Stimulated activated naive CD8-positive, alpha-beta T cell treated with anti-CD3 and anti-CD28 coated beads, Interleukin-15, amount 100 ng/mL, for 72 hours (primary cell): ENCODE data around the gene ANO1.
"Not testable (repeated sequence)": the region's sequence is repeated elsewhere in the genome, so short reads cannot be mapped to it uniquely, and the experiment has no call there.

Experiments
- ATAC-seq: fragments of 150-1000 bp; cut with Tn5 transposase; 2 replicates; pipeline ENCODE4 v1.10.0; 2021; ENCODE audit warnings: mild to moderate bottlenecking, moderate library complexity
- DNase-seq, 2 donors: peaks; one replicate each; pipeline ENCODE4 v3.0.0; 2021 to 2022
- H3K27ac Mint-ChIP-seq, 2 donors: one replicate each; pipeline ENCODE4 v1.8.0; 2022; ENCODE audit warnings: mild to moderate bottlenecking in 2 of 2, mixed read lengths in 2 of 2, moderate library complexity in 2 of 2
- H3K27me3 Mint-ChIP-seq: one replicate; pipeline ENCODE4 v1.8.0; 2022; ENCODE audit warnings: mixed read lengths
- H3K4me1 Mint-ChIP-seq: one replicate; pipeline ENCODE4 v1.8.0; 2022; ENCODE audit warnings: mild to moderate bottlenecking, mixed read lengths
- H3K4me3 Mint-ChIP-seq, 2 donors: one replicate each; pipeline ENCODE4 v1.8.0; 2022; ENCODE audit warnings: mild to moderate bottlenecking in 2 of 2, mixed read lengths in 2 of 2, moderate library complexity in 1 of 2
- H3K9me3 Mint-ChIP-seq, 2 donors: one replicate each; pipeline ENCODE4 v1.8.0; 2022; ENCODE audit warnings: mixed read lengths in 2 of 2

The ANO1 gene

DNA sequence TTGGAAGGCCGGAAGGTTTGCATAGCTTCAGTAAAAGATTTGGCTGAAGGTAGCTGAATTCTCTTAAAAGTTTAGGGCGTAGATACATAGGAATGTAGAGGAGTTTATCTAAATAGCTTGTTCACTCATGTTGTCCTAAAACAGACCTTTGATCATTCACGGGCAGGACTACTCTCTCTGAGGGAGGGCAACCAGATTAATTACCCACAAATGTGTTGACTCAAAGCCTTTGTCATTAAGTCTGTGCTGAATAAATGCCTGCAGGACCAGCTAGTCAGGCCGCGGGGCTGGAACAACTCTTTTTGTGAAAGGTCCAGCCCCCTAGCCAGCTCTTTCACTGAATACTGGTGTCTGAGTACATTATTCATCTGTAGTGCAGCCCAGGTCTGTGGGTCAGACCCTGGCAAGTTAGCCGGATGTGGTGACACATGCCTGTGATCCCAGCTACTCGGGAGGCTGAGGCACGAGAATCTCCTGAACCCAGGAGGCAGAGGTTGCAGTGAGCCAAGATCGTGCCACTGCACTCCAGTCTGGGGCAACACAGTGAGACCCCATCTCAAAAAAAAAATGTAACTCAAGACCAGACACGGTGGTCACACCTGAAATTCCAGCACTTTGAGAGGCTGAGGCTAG is 122.2 kb downstream of the ANO1 start:
- DNase-seq (no peak), ATAC-seq (no peak)
- no peaks in the 10 kb centered on the region for H3K9me3 Mint-ChIP-seq
- no peaks in the 10 kb centered on the region for H3K27me3 Mint-ChIP-seq
- H3K27ac Mint-ChIP-seq: no peak overlapping the region
- no peak overlapping the region for H3K4me3 Mint-ChIP-seq
- peaks cover 22% of the 10 kb centered on the region for H3K4me1 Mint-ChIP-seq

DNA sequence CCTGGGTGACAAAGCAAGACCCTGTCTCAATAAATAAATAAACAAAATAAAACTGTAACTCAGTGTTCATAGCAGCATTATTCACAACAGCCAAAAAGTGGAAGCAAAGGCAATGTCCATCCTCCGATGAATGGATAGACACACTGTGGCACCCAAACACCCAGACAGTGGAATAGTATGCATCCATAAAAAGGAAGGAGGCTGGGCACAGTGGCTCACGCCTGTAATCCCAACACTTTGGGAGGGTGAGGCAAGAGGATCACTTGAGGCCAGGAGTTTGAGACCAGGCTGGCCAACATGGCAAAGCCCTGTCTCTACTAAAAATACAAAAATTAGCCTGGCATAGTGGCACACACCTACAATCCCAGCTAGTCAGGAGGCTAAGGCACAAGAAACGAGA is 122.9 kb downstream of the ANO1 start:
- peaks cover 29% of the 10 kb centered on the region for H3K4me1 Mint-ChIP-seq
- H3K9me3 Mint-ChIP-seq, DNase-seq, H3K27me3 Mint-ChIP-seq, ATAC-seq, H3K4me3 Mint-ChIP-seq, H3K27ac Mint-ChIP-seq: not testable (repeated sequence)

DNA sequence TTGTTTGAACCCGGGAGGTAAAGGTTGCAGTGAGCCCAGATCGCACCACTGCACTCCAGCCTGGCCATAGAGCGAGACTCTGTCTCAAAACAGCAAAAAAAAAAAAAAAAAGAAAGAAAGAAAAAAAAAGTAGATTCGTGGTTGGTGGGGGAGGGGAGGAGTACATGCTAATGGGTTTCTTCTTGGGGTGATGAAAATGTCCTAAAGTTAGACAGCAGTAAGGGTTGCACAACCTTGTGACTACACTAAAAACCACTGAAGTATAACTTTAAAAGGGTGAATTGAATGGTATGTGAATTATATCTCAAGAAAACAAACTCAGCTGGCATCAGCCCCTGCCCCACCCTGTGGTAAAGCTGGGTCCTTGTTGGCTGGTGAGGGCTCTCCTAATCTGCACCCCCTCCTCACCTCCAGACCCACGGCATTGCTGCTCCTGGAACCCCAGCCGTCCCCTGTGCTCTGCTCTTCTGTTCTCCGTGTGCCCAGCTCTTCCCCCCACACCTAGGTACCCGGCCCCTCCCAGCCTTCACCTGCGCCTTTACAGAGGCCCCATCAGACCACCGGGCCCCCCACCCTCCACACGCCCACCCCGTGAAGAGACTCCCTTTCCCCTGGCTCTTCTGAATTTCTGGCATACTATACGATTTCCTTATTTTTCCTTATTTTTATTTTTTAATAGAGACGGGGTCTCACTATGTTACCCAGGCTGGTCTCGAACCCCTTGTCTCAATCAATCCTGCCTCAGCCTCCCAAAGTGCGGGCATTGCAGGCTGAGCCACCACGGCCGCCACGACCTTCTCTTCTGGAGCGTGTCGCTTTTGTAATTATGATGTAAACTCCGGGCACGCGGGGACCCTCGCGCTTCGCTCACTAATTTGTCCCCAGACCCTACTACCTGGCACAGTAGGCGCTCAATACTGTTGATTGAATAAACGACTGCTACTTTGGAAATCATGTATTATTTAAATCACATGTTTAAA is 124.1 kb downstream of the ANO1 start:
- no peaks in the 10 kb centered on the region for H3K9me3 Mint-ChIP-seq
- peak overlapping the region; percentile 97 to 98 for H3K4me3 Mint-ChIP-seq
- H3K27me3 Mint-ChIP-seq: no peaks in the 10 kb centered on the region
- H3K27ac Mint-ChIP-seq: peak overlapping the region; percentile 92 to 97
- no peak for DNase-seq
- H3K4me1 Mint-ChIP-seq: peaks cover 41% of the 10 kb centered on the region
- no peak for ATAC-seq

GRCh38 chr11:70202920-70203750 is 125.0 kb downstream of the ANO1 start, which contains the start of gene FADD:
Gene FADD, plus strand, starts transcription at chr11:70203296. Its CDS starts 164 bp downstream, at chr11:70203460.
- H3K4me1 Mint-ChIP-seq: peaks cover 49% of the 10 kb centered on the region
- peak; percentile 88 to 90 for DNase-seq

DNA sequence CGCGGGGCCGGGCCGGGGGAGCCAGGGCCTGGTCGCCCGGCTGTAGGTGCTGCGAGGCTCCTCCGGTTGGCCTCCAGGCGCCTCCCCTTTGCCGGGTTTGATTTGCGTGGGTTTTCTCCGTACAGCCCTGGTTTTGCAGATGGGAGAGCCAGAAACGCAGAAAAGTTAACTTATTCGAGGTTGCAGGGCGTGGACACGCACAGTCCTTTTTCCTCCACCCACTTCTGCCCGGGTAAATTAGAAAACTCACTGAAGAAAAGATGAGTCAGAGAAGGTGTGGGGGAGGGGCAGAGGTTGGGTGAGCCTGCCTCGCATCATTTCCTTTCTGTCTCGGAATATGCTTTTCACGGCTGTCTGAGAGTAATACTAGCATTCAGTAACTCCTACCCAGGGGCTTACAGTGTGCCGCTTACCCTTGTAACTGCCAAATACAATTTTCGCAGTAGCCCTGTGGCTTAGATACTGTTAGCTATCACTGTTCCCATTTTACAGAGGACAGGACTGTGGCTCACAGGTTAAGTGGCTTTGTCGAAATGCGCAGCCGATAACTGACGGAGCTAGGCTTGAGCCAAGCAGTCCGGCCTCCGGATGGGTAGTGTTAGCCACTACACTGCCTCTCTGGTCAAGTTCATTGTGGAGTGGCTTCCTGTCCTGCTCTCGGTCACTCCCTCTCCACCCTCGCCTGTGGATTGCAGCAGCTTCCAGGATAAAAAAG is 125.8 kb downstream of the ANO1 start:
- Mint-ChIP-seq H3K4me1 (peaks cover 55% of the 10 kb centered on the region), H3K27me3 (no peaks in the 10 kb centered on the region), H3K27ac (peak overlapping the region; percentile 97 to 99), H3K9me3 (no peaks in the 10 kb centered on the region), H3K4me3 (peak overlapping the region; percentile 97 to 98)
- peak; percentile 79 for ATAC-seq
- DNase-seq: peak; percentile 79 to 86

More at GRCh38 chr11:70202920-70203750, 125.0 kb downstream of the ANO1 start, which contains the start of gene FADD:
- H3K9me3 Mint-ChIP-seq: no peaks in the 10 kb centered on the region
- ATAC-seq: peak; percentile 78
- H3K27me3 Mint-ChIP-seq: no peaks in the 10 kb centered on the region
- peak within 1 kb of the TSS; percentile 97 to 99 for H3K27ac Mint-ChIP-seq
- H3K4me3 Mint-ChIP-seq: peak within 1 kb of the TSS; percentile 97 to 98

DNA sequence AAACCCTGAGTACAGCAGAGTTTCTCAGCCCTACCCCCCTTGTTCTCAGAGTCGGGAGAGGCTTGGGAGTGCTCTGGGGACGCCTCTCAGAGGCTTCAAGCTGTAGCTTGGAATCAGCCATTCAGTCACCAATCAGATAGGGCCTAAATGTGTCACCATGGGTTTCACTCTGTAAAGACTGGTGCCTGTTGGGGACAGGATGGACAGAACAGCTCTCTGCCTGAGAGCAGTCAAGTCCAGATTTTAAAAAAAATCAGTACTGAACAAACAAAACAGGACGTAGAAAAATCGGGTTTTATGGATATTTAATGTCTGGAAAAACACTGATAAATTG is 126.3 kb downstream of the ANO1 start:
- peaks cover 61% of the 10 kb centered on the region for H3K4me1 Mint-ChIP-seq
- no peaks in the 10 kb centered on the region for H3K27me3 Mint-ChIP-seq
- ATAC-seq: peak; percentile 42
- H3K9me3 Mint-ChIP-seq: no peaks in the 10 kb centered on the region
- H3K4me3 Mint-ChIP-seq: peak overlapping the region; percentile 97 to 98
- H3K27ac Mint-ChIP-seq: peak overlapping the region; percentile 97 to 99
- DNase-seq: peak in 1 of 2 donors; percentile 19

DNA sequence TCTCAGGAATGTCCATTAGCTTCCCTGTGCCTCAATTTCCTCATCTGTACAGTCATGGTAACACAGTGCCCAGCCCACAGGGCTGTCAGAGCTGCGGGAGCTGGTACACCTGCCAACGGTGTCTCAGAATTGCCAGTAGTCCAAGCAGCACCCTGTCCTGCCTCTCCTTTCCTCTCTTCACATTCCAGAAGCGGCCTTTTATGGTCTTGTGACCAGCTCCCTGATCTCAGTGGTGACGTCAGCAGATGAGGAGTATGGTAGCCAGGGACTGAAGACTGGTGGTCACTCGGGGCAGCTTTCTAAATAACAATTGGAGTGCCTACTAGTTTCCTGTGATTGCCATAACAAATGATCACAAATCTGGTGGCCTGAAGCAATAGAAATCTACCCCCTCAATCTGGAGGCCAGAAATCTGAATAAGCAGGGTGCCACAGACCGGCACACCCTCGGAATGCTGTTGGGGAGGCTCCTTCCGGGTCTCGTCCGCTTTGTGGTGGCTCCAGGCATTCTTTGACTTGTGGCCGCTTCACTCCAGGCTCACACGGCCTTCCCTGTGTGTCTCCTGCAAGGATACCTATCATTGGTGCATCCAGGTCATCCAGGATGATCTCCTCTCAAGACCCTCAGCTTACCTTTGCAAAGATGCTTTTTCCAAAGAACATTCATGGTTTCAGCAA is 127.1 kb downstream of the ANO1 start:
- H3K27ac Mint-ChIP-seq: peak overlapping the region; percentile 61 to 90
- H3K4me1 Mint-ChIP-seq: peaks cover 67% of the 10 kb centered on the region

GRCh38 chr11:70205766-70206165 is 127.6 kb downstream of the ANO1 start:
- ATAC-seq (no peak), DNase-seq (no peak)
- peak overlapping the region; percentile 88 to 90 for H3K27ac Mint-ChIP-seq
- H3K4me3 Mint-ChIP-seq: peak overlapping the region; percentile 97 to 98
- peaks cover 70% of the 10 kb centered on the region for H3K4me1 Mint-ChIP-seq
- H3K9me3 Mint-ChIP-seq: no peaks in the 10 kb centered on the region
- H3K27me3 Mint-ChIP-seq: no peaks in the 10 kb centered on the region

More for the DNA sequence above, 127.1 kb downstream of the ANO1 start:
- no peak for ATAC-seq
- Mint-ChIP-seq H3K9me3 (no peaks in the 10 kb centered on the region), H3K4me3 (peak overlapping the region; percentile 97 to 98), H3K27me3 (no peaks in the 10 kb centered on the region)
- no peak for DNase-seq

DNA sequence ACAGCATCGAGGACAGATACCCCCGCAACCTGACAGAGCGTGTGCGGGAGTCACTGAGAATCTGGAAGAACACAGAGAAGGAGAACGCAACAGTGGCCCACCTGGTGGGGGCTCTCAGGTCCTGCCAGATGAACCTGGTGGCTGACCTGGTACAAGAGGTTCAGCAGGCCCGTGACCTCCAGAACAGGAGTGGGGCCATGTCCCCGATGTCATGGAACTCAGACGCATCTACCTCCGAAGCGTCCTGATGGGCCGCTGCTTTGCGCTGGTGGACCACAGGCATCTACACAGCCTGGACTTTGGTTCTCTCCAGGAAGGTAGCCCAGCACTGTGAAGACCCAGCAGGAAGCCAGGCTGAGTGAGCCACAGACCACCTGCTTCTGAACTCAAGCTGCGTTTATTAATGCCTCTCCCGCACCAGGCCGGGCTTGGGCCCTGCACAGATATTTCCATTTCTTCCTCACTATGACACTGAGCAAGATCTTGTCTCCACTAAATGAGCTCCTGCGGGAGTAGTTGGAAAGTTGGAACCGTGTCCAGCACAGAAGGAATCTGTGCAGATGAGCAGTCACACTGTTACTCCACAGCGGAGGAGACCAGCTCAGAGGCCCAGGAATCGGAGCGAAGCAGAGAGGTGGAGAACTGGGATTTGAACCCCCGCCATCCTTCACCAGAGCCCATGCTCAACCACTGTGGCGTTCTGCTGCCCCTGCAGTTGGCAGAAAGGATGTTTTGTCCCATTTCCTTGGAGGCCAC is 128.3 kb downstream of the ANO1 start:
- H3K27ac Mint-ChIP-seq: peak overlapping the region in 1 of 2 donors; percentile 88
- no peak for DNase-seq
- no peaks in the 10 kb centered on the region for H3K9me3 Mint-ChIP-seq
- no peaks in the 10 kb centered on the region for H3K27me3 Mint-ChIP-seq
- ATAC-seq: no peak
- H3K4me1 Mint-ChIP-seq: peaks cover 70% of the 10 kb centered on the region
- peak overlapping the region; percentile 97 to 98 for H3K4me3 Mint-ChIP-seq

DNA sequence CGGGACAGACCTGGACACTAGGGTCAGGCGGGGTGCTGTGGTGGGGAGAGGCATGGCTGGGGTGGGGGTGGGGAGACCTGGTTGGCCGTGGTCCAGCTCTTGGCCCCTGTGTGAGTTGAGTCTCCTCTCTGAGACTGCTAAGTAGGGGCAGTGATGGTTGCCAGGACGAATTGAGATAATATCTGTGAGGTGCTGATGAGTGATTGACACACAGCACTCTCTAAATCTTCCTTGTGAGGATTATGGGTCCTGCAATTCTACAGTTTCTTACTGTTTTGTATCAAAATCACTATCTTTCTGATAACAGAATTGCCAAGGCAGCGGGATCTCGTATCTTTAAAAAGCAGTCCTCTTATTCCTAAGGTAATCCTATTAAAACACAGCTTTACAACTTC is 128.9 kb downstream of the ANO1 start:
- no peak for ATAC-seq
- DNase-seq: no peak
- H3K9me3 Mint-ChIP-seq: no peaks in the 10 kb centered on the region
- H3K4me3 Mint-ChIP-seq: no peak overlapping the region
- no peaks in the 10 kb centered on the region for H3K27me3 Mint-ChIP-seq
- peaks cover 71% of the 10 kb centered on the region for H3K4me1 Mint-ChIP-seq
- peak overlapping the region in 1 of 2 donors; percentile 89 for H3K27ac Mint-ChIP-seq

DNA sequence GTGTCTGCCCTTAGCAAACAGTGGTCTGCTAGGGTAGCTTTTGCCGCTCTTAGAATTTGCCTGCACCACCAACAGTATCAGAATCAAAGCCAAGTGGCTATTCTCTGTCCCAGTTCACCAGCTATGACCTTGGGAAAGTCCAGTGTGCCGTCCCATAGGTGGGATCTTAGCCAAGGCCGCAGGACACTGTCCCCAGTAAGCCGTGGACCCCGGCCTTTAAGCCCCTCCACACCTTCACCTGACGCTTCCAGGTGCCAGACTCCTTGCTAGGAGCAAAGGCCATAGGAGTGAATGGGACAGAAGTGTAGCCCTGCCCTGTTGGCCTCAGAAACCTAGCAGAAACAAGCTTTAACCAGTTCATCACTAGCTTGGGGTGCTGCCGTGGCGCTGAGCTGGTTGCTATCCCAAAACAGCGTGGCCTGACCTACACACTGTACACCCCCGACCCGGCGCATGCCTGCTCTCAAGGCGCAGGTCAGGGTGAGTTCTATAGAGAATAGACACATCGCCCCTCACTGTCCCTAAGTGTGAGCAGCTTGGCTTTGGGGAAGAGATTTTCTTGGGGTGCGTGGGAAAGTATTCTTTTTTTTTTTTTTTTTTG is 129.5 kb downstream of the ANO1 start:
- Mint-ChIP-seq H3K4me3 (no peak overlapping the region), H3K4me1 (peaks cover 73% of the 10 kb centered on the region), H3K9me3 (no peaks in the 10 kb centered on the region), H3K27me3 (no peaks in the 10 kb centered on the region), H3K27ac (peak overlapping the region in 1 of 2 donors; percentile 89)
- DNase-seq: no peak
- no peak for ATAC-seq

DNA sequence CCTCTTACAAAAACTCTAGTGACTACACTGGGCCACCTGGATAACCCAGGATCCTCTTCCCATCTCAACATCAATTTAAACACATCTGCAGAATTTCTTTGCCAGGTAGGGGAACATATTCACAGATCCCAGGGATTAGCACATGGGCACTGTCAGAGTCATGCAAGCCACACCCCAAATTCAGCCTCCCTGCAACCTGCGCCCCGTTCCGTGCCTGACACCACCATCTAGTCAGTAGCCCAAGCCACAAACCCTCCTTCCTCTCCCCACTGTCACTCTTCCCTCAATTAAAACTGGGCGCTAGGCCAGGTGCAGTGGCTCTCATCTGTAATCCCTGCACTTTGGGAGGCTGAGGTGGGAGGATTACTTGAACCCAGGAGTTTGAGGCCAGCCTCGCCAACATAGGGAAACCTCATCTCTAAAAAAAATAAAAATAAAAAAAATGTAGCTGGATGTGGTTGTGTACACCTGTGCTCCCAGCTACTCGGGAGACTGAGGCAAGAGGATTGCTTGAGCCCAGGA is 131.3 kb downstream of the ANO1 start:
- no peak overlapping the region for H3K4me3 Mint-ChIP-seq
- H3K27me3 Mint-ChIP-seq: no peaks in the 10 kb centered on the region
- DNase-seq (no peak), ATAC-seq (no peak)
- H3K4me1 Mint-ChIP-seq: peaks cover 64% of the 10 kb centered on the region
- H3K9me3 Mint-ChIP-seq: no peaks in the 10 kb centered on the region
- peak overlapping the region; percentile 36 to 54 for H3K27ac Mint-ChIP-seq

DNA sequence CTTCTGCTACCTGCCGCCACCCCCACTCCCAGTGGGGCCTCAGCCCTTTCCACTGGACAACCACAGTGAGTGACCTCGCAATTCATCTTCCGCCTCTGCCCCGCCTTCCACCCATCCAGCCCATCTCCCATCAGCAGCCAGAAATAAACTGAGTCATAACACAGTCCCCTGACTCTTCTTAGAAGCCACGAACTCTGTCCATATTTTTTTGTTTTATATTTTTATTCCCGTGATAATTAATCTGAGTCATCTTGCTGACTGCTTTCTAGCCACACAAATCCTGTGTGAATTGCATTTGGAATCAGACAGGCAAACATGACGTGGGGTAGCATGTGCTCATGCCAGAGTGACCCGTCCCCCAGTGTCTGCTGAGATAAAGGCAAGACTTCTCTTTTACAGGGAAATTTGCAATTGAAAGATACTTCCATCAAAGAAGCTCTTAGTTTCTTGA is 132.0 kb downstream of the ANO1 start:
- no peak for DNase-seq
- Mint-ChIP-seq H3K27ac (peak overlapping the region in 1 of 2 donors; percentile 9), H3K4me3 (no peak overlapping the region), H3K27me3 (no peaks in the 10 kb centered on the region), H3K9me3 (no peaks in the 10 kb centered on the region), H3K4me1 (peaks cover 58% of the 10 kb centered on the region)
- ATAC-seq: no peak
